HepG2 (cell line): ENCODE results near the gene VEZT. TPM values are rescaled to one million over a fixed set of nuclear protein-coding genes. Genes with fewer than 3 reads are reported as not detected.

Experiments used
- ATAC-seq: fragments of 200-7000 bp; cut with Tn5 transposase; 3 replicates; pipeline ENCODE4 v1.9.1; 2020; ENCODE audit warnings: mild to moderate bottlenecking, moderate library complexity
- BruUV-seq: library from RNA; stranded (reverse); fragments of 400-500 nt; replicated peaks from 2 replicates; lab custom pipeline; 2021; lab: Mats Ljungman, UMichigan
- CTCF ChIA-PET: fragments of 300-600 bp; formaldehyde crosslinking; extraction: SDS; loops from one replicate; lab custom pipeline; 2021; ENCODE audit warnings: low total read pairs, inconsistent platforms, low intra/inter-chr PET ratio; lab: Yijun Ruan, JAX
- POLR2A ChIA-PET: fragments of 350-600 bp; sonication (Branson Sonifier 250); formaldehyde crosslinking; loops from one replicate; lab custom pipeline; 2020; ENCODE audit warnings: antibody characterized with exemption, inconsistent platforms; lab: Yijun Ruan, JAX
- DNase-seq: peaks from one replicate; pipeline ENCODE4 v3.0.0-alpha.2; 2015; ENCODE audit warnings: low spot score
- FAIRE-seq: peaks from 3 replicates; lab custom pipeline; 2011; peaks lifted over from hg19 to GRCh38; lab: Jason Lieb, UNC
- H2AFZ ChIP-seq: one replicate; pipeline ENCODE4 v1.6.1; 2011; ENCODE audit warnings: low read length, inconsistent platforms
- H3K27ac ChIP-seq: fragments of 300-600 bp; 3 replicates; pipeline ENCODE4 v1.8.0; 2011; ENCODE audit warnings: mixed run types, mild to moderate bottlenecking, mixed read lengths, low read length, inconsistent platforms; ENCODE audit not compliant: insufficient read depth; ENCODE audit errors: extremely low read length
- H3K27me3 ChIP-seq, 2 experiments: fragments of 200-600 bp in 1 of 2; 2 replicates in 1 of 2; 3 replicates in 1 of 2; pipeline versions ENCODE4 v1.6.0 to v1.8.0; 2011; ENCODE audit warnings: low read length in 2 of 2, mild to moderate bottlenecking in 2 of 2, moderate library complexity in 2 of 2, inconsistent platforms in 1 of 2; ENCODE audit not compliant: insufficient read depth in 2 of 2, control insufficient read depth in 1 of 2
- H3K36me3 ChIP-seq, 2 experiments: fragments of 200-600 bp in 1 of 2; replicated peaks in 1 of 2; 2 replicates in 1 of 2; 3 replicates in 1 of 2; pipeline versions ENCODE4 v1.5.1 to v1.8.0; 2011; ENCODE audit warnings: low read length in 2 of 2, inconsistent platforms in 1 of 2; ENCODE audit not compliant: insufficient read depth in 2 of 2, control insufficient read depth in 1 of 2
- H3K4me1 ChIP-seq: 2 replicates; pipeline ENCODE4 v1.5.1; 2012; ENCODE audit warnings: low read length, inconsistent platforms; ENCODE audit not compliant: insufficient read depth
- H3K4me2 ChIP-seq: 2 replicates; pipeline ENCODE4 v1.6.0; 2011; ENCODE audit warnings: low read depth, low read length, inconsistent platforms
- H3K4me3 ChIP-seq, 3 experiments: fragments of 200-600 bp in 1 of 3; sonication (generic), shearing (Covaris generic) in 1 of 3; replicated peaks in 1 of 3; 2 replicates each; pipeline ENCODE4 v1.5.1; 2011 to 2016; ENCODE audit warnings: low read length in 3 of 3, inconsistent platforms in 2 of 3, low read depth in 2 of 3, mild to moderate bottlenecking in 2 of 3, control low read depth in 1 of 3, mixed read lengths in 1 of 3; ENCODE audit not compliant: insufficient read depth in 1 of 3
- H3K79me2 ChIP-seq: one replicate; pipeline ENCODE4 v1.6.1; 2011; ENCODE audit warnings: low read length, inconsistent platforms; ENCODE audit not compliant: insufficient read depth
- H3K9ac ChIP-seq: 2 replicates; pipeline ENCODE4 v1.6.0; 2011; ENCODE audit warnings: mild to moderate bottlenecking, low read depth, low read length, inconsistent platforms; ENCODE audit not compliant: insufficient read depth
- H3K9me3 ChIP-seq: 2 replicates; pipeline ENCODE4 v1.5.1; 2012; ENCODE audit warnings: mild to moderate bottlenecking, low read length
- H4K20me1 ChIP-seq: 2 replicates; pipeline ENCODE4 v1.6.0; 2011; ENCODE audit warnings: inconsistent platforms, mild to moderate bottlenecking, low read length, moderate library complexity; ENCODE audit not compliant: insufficient read depth
- ARNTL ChIP-seq: sonication (generic); formaldehyde crosslinking; IDR thresholded peaks from 2 replicates; pipeline ENCODE4 v1.4.0; 2020; ENCODE audit warnings: mild to moderate bottlenecking, missing genetic modification reagents
- MTA3 ChIP-seq: sonication (generic); formaldehyde crosslinking; IDR thresholded peaks from 2 replicates; pipeline ENCODE4 v1.4.0; 2020; ENCODE audit warnings: missing genetic modification reagents
- NR2C2 ChIP-seq: sonication (generic); formaldehyde crosslinking; IDR thresholded peaks from 2 replicates; pipeline ENCODE4 v1.4.0; 2020; ENCODE audit warnings: missing genetic modification reagents, mild to moderate bottlenecking, moderate library complexity, borderline replicate concordance
- PAWR ChIP-seq: sonication (generic); formaldehyde crosslinking; IDR thresholded peaks from 2 replicates; pipeline ENCODE4 v1.4.0; 2020; ENCODE audit warnings: missing genetic modification reagents, mild to moderate bottlenecking, borderline replicate concordance
- SETDB1 ChIP-seq: sonication (generic); formaldehyde crosslinking; IDR thresholded peaks from 2 replicates; pipeline ENCODE4 v1.5.1; 2020; ENCODE audit warnings: missing genetic modification reagents, mild to moderate bottlenecking, borderline replicate concordance
- SNRNP70 ChIP-seq: fragments of 200-400 bp; formaldehyde crosslinking; IDR thresholded peaks from 2 replicates; pipeline ENCODE4 v1.6.1; 2017; ENCODE audit warnings: mild to moderate bottlenecking, low read depth, low read length, moderate library complexity
- SRSF9 ChIP-seq: fragments of 200-400 bp; formaldehyde crosslinking; IDR thresholded peaks from 2 replicates; pipeline ENCODE4 v1.6.1; 2018; ENCODE audit warnings: borderline replicate concordance, mild to moderate bottlenecking, low read depth, low read length; ENCODE audit not compliant: insufficient read depth, poor library complexity, severe bottlenecking
- YEATS4 ChIP-seq: sonication (generic); formaldehyde crosslinking; IDR thresholded peaks from 2 replicates; pipeline ENCODE4 v1.4.0; 2020; ENCODE audit warnings: missing genetic modification reagents, borderline replicate concordance
- ZNF382 ChIP-seq: sonication (generic); formaldehyde crosslinking; IDR thresholded peaks from 2 replicates; pipeline ENCODE4 v1.5.0; 2020; ENCODE audit warnings: missing genetic modification reagents, mild to moderate bottlenecking, borderline replicate concordance
- ZNF441 ChIP-seq: sonication (generic); formaldehyde crosslinking; IDR thresholded peaks from 2 replicates; pipeline ENCODE4 v1.7.0; 2021; ENCODE audit warnings: missing genetic modification reagents, borderline replicate concordance
- ZNF605 ChIP-seq: sonication (generic); formaldehyde crosslinking; IDR thresholded peaks from 2 replicates; pipeline ENCODE4 v1.8.0; 2022; ENCODE audit warnings: mild to moderate bottlenecking, missing genetic modification reagents
- ZNF609 ChIP-seq: sonication (generic); formaldehyde crosslinking; IDR thresholded peaks from 2 replicates; pipeline ENCODE4 v1.4.0; 2020; ENCODE audit warnings: mild to moderate bottlenecking, missing genetic modification reagents, borderline replicate concordance
- ZSCAN30 ChIP-seq: sonication (generic); formaldehyde crosslinking; IDR thresholded peaks from 2 replicates; pipeline ENCODE4 v1.5.0; 2020; ENCODE audit warnings: mild to moderate bottlenecking, missing genetic modification reagents
- in situ Hi-C: cut with HindIII; loops from 2 replicates; pipeline ENCODE4 v1.10.0; 2017; ENCODE audit warnings: low pct_unique_long_range_greater_than_20kb; ENCODE audit not compliant: extremely low pct_ligation_motif_present
- intact Hi-C: fragments of 100-400 bp; cut with micrococcal nuclease; formaldehyde crosslinking; loops from one replicate; pipeline ENCODE4 v1.10.0; 2022; ENCODE audit not compliant: unreplicated experiment
- polyA plus RNA-seq, 8 experiments: library from polyadenylated mRNA; depleted of rRNA in 3 of 8; stranded (reverse) in 7 of 8; unstranded in 1 of 8; fragments of >200 nt; fragmentation: Illumina TruSeq in 4 of 8; extraction: Trizol in 4 of 8; gene quantifications; 2 replicates each; pipeline versions ENCODE4 v1.2.1 to v1.2.3, GENCODE V29; 2011 to 2016; ENCODE audit warnings: low read depth in 4 of 8, missing spikeins in 1 of 8, mixed read lengths in 1 of 8; ENCODE audit not compliant: insufficient read depth in 1 of 8
- total RNA-seq, 5 experiments: library from RNA; depleted of rRNA; stranded (reverse); fragments of >200 nt; fragmentation: Illumina TruSeq; extraction: Trizol; gene quantifications; 2 replicates each; pipeline ENCODE4 v1.2.3, GENCODE V29; 2016; ENCODE audit warnings: low read depth in 1 of 5
- TF ChIP-seq, protein P1 (sequence below): sonication (generic); formaldehyde crosslinking; IDR thresholded peaks from 2 replicates; pipeline ENCODE4 v1.4.0; 2020; ENCODE audit warnings: missing genetic modification reagents

VEZT gene
- total and polyA plus RNA-seq, 2 of the 13 experiments (the other 11 are each of a cell fraction or from before 2014, with no cell fraction given) = 35.5 to 51.6 TPM

DNA sequence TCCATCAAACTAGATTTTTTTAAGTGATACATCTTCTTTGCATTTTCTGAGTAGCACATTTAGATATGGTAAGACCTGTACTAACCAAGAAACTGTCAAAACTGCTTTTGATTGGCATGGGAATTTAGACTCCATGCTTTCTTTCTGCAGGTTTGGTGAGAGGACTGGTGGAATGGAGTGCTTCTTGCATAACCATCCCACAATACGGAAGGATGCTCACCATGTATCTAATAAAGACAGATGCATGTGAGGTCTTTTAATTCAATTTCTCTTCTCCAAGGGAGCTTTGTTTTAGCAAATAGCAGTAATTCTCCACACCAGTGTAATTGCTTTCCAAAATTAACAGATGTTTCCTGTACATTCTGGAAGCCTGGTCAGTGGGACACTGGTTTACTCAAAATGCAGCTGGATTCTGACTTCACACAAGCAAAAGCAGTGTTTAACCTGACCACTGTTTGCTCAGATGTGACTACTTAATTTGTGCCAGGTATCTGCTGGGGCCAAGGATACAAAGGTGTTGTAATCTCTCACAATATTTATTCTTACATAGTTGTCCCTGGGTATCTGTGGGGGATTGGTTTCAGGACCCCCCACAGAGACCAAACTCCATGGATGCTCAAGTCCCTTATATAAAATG lies 26.4 kb upstream of the VEZT start (continued):
- TF ChIP-seq ZNF609 (CRISPR knock-in tag) (no peak), ZNF605 (CRISPR knock-in tag) (no peak), SNRNP70 (no peak), ZNF441 (CRISPR knock-in tag) (no peak), SETDB1 (CRISPR knock-in tag) (no peak), SRSF9 (no peak), PAWR (CRISPR knock-in tag) (no peak), YEATS4 (no peak), ZSCAN30 (no peak)

GRCh38 chr12:95192271-95192670 lies 25.3 kb upstream of the VEZT start:
- intact Hi-C loops = no loop called here
- TF ChIP-seq MTA3 (CRISPR knock-in tag) = no peak
- no peak for TF ChIP-seq ARNTL (CRISPR knock-in tag)
- TF ChIP-seq NR2C2 (CRISPR knock-in tag) = no peak
- TF ChIP-seq ZNF382 (CRISPR knock-in tag) = no peak
- TF ChIP-seq, protein P1, sequence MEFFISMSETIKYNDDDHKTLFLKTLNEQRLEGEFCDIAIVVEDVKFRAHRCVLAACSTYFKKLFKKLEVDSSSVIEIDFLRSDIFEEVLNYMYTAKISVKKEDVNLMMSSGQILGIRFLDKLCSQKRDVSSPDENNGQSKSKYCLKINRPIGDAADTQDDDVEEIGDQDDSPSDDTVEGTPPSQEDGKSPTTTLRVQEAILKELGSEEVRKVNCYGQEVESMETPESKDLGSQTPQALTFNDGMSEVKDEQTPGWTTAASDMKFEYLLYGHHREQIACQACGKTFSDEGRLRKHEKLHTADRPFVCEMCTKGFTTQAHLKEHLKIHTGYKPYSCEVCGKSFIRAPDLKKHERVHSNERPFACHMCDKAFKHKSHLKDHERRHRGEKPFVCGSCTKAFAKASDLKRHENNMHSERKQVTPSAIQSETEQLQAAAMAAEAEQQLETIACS (CRISPR knock-in tag) = no peak

More at GRCh38 chr12:95192271-95192670, 25.3 kb upstream of the VEZT start:
- in situ Hi-C loops = no loop called here
- no peak for FAIRE-seq
- ChIA-PET POLR2A (no interaction called here), CTCF (no interaction called here)
- Histone ChIP-seq H4K20me1 (no peaks in the 10 kb centered on the region), H3K4me1 (peaks cover 10% of the 10 kb centered on the region), H3K9ac (no peak overlapping the region), H3K79me2 (no peaks in the 10 kb centered on the region), H3K9me3 (no peaks in the 10 kb centered on the region), H3K27ac (no peak overlapping the region), H3K4me3 (no peak overlapping the region), H2AFZ (no peak overlapping the region), H3K4me2 (no peak overlapping the region), H3K27me3 (no peaks in the 10 kb centered on the region), H3K36me3 (no peaks in the 10 kb centered on the region)
- no TSS peak for BruUV-seq
- no peak for ATAC-seq
- no peak for DNase-seq
